GM18499 (cell line): ENCODE measurements around the gene ZBTB17.
"Not testable (repeated sequence)": the region's sequence is repeated elsewhere in the genome, so short reads cannot be mapped to it uniquely, and the experiment has no call there.

Experiments
- ATAC-seq: cut with Tn5 transposase; IDR thresholded peaks from one replicate; pipeline ENCODE4 v1.9.1; 2021; ENCODE audit warnings: moderate number of reproducible peaks; ENCODE audit not compliant: insufficient read depth, unreplicated experiment

Gene ZBTB17

DNA sequence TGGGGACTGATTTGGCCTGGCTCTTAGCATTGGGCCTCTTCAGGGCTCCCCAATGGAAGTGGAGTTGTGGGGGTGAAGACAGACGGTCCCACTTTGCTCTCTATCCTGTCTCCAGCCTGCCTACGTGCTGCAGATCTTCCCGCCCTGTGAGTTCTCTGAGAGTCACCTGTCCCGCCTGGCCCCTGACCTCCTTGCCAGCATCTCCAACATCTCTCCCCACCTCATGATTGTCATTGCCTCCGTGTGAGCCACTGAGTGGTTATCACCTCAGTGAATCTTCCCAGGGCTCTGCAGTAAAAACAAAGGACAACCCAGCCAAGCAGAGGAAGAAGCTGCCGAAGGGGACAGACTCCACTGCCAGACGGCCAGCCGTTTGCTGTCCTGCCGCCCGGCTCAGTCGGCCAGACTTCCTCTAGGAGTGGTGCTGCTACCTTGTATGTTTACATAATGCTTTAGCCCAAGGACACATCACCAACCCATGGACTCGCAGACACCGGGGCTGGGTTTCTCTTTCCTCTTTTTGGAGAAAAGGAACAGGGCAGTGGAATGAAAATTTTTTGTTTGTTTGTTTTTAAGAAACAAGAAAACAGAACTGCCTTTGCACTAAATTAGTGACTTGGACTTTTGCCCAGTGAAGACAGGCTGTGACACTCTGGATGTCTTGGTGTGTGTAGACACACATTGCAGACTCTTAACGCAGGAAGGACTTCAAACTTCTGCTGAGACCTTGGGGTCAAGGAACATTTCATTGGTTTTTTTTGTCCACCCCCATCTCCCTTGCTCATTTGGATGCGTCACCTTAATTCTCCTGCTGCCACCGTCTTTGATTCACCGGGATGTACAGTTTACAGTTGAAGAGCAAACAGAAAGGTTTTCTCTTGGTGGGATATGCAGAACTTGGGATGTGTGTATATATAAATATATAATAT lies 36.5 kb downstream of the ZBTB17 start:
- no peak for ATAC-seq

GRCh38 chr1:15938628-15939161 lies 37.2 kb downstream of the ZBTB17 start:
- ATAC-seq, result no peak

- no peak for ATAC-seq
Observed at GRCh38 chr1:15937706-15938168, 38.2 kb downstream of the ZBTB17 start.

- ATAC-seq, result no peak
Observed at GRCh38 chr1:15937146-15937545, 38.8 kb downstream of the ZBTB17 start.

GRCh38 chr1:15936025-15936424 lies 39.9 kb downstream of the ZBTB17 start:
- no peak for ATAC-seq

DNA sequence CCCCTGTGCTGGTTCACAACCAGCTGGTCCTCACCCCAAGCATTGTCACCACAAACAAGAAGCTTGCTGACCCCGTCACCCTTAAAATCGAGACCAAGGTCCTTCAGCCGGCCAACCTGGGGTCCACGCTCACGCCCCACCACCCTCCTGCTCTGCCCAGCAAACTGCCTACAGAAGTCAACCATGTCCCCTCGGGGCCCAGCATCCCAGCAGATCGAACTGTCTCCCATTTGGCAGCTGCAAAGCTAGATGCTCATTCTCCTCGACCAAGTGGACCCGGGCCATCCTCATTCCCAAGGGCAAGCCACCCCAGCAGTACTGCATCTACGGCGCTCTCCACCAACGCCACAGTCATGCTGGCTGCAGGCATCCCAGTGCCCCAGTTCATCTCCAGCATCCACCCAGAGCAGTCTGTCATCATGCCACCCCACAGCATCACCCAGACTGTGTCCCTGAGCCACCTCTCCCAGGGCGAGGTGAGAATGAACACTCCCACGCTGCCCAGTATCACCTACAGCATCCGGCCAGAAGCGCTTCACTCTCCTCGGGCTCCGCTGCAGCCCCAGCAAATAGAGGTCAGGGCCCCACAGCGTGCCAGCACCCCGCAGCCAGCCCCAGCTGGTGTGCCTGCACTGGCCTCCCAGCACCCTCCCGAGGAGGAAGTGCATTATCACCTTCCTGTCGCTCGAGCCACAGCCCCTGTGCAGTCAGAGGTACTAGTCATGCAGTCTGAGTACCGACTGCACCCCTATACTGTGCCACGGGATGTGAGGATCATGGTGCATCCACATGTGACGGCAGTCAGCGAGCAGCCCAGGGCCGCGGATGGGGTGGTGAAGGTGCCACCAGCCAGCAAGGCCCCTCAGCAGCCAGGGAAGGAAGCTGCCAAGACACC lies 40.6 kb downstream of the ZBTB17 start:
- ATAC-seq, result no peak

DNA sequence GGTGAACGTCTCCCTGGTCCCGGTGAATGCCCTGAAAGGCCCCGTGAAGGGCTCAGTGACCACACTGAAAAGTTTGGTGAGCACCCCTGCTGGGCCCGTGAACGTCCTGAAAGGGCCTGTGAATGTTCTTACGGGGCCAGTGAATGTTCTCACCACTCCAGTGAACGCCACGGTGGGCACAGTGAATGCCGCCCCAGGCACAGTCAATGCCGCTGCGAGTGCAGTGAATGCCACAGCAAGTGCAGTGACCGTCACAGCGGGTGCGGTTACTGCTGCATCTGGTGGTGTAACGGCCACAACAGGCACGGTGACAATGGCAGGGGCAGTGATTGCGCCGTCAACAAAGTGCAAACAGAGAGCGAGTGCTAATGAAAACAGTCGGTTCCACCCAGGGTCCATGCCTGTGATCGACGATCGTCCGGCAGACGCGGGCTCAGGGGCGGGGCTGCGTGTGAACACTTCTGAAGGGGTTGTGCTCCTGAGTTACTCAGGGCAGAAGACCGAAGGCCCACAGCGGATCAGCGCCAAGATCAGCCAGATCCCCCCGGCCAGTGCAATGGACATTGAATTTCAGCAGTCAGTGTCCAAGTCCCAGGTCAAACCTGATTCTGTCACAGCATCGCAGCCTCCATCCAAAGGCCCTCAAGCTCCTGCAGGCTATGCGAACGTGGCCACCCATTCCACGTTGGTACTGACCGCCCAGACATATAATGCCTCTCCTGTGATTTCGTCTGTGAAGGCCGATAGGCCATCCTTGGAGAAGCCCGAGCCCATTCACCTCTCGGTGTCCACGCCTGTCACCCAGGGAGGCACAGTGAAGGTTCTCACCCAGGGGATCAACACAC lies 41.5 kb downstream of the ZBTB17 start:
- ATAC-seq, result no peak

GRCh38 chr1:15933684-15934083 lies 42.2 kb downstream of the ZBTB17 start:
- ATAC-seq, result no peak

DNA sequence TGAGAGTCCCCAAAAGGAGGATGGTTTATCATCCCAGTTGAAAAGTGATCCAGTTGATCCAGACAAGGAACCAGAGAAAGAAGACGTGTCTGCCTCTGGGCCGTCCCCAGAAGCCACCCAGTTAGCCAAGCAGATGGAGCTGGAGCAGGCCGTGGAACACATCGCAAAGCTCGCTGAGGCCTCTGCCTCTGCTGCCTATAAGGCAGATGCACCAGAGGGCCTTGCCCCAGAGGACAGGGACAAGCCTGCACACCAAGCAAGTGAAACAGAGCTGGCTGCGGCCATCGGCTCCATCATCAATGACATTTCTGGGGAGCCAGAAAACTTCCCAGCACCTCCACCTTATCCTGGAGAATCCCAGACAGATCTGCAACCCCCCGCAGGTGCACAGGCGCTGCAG lies 43.3 kb downstream of the ZBTB17 start:
- no peak for ATAC-seq

DNA sequence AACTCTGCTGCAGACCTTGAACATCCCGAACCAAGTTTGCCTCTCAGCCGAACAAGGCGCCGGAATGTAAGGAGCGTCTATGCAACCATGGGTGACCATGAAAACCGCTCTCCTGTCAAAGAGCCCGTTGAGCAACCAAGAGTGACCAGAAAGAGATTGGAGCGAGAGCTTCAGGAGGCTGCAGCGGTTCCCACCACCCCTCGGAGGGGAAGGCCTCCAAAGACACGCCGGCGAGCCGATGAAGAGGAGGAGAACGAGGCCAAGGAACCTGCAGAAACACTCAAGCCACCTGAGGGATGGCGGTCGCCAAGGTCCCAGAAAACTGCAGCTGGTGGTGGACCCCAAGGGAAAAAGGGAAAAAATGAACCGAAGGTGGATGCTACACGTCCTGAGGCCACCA lies 44.0 kb downstream of the ZBTB17 start:
- no peak for ATAC-seq

GRCh38 chr1:15931401-15931800 lies 44.5 kb downstream of the ZBTB17 start:
- no peak for ATAC-seq

DNA sequence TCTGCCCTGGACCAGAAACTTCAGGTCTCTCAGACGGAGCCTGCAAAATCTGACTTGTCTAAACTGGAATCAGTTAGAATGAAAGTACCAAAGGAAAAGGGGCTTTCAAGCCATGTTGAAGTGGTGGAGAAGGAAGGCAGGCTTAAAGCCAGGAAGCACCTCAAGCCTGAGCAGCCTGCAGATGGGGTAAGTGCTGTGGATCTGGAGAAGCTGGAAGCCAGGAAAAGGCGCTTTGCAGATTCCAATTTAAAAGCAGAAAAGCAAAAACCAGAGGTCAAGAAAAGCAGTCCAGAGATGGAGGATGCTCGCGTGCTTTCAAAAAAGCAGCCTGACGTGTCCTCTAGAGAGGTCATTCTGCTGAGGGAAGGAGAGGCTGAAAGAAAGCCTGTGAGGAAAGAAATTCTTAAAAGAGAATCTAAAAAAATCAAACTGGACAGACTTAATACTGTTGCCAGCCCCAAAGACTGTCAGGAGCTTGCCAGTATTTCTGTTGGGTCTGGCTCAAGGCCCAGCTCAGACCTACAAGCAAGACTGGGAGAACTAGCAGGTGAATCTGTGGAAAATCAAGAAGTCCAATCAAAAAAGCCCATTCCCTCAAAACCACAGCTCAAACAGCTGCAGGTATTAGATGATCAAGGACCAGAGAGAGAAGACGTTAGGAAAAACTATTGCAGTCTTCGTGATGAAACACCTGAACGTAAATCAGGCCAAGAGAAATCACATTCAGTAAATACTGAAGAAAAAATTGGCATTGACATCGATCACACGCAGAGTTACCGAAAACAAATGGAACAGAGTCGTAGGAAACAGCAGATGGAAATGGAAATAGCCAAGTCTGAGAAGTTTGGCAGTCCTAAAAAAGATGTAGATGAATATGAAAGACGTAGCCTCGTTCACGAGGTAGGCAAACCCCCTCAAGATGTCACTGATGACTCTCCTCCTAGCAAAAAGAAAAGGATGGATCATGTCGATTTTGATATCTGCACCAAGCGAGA lies 46.6 kb downstream of the ZBTB17 start:
- no peak for ATAC-seq

DNA sequence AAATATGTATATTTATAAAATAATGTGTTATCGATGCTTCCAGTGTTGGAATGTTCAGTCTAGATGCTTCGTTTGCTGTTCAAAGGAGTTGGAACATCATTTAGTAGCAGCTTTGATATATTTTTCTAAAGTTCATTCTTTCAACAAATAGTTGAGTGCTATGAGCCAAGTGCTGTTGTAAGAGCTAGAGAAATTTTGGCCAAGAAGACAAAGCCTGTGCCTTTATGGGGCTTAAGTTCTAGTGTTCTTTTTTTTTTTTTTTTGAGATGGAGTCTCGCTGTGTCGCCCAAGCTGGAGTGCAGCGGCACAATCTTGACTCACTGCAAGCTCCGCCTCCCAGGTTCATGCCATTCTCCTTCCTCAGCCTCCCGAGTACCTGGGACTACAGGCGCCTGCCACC lies 49.5 kb downstream of the ZBTB17 start:
- ATAC-seq, result not testable (repeated sequence)

- no peak for ATAC-seq
Observed at GRCh38 chr1:15923241-15923640, 52.7 kb downstream of the ZBTB17 start.

GRCh38 chr1:15918962-15919715 lies 56.8 kb downstream of the ZBTB17 start:
- ATAC-seq, result no peak

DNA sequence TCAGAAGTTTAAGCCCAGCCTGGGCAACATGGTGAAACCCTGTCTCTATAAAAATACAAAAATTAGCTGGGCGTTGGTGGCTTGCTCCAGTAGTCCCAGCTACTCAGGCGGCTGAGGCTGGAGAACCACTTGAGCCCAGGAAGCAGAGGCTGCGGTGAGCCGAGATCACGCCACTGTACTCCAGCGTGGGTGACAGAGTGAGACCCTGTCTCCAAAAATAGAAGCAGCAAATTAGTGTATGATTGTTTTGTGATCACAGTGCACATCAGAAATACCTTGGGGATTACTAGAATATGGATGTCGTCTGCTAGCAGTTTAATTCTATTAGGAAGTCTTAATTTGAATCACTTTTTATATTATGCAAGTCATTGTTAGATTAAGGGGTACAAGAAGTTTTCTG lies 59.0 kb downstream of the ZBTB17 start:
- no peak for ATAC-seq

DNA sequence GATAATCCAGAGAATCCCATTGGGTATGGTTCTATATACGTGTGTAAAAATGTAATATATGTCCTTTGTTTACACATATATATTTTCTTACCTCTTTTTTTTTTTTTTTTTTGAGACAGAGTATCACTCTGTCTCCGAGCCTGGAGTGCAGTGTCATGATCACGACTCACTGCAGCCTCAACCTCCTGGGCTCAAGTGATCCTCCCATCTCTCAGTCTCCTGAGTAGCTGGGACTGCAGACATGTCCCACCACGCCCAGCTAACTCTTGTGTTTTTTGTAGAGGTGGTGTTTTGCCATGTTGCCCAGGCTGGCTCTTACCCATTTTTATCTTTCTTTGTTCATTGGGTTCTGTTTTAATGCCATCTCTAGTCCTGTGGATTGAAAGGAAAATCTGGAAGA lies 59.5 kb downstream of the ZBTB17 start:
- no peak for ATAC-seq

DNA sequence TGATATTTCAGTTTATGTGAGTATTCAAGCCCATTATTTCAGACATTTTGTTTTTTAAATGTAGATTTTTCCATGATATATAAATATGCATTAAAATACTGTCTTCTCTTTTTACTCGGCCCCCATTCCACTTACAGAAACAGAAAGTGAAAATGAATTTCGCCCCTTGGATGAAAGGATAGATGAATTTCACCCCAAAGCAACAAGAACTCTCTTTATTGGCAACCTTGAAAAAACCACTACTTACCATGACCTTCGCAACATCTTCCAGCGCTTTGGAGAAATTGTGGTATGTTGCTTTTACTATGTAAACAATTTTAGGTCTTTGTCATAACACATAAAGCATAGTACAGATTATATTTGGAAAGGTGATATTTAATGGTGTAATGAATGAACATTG lies 59.9 kb downstream of the ZBTB17 start:
- no peak for ATAC-seq
